Measurements from ENCODE around the gene SDF2. TPM values are rescaled to one million over a fixed set of nuclear protein-coding genes. Genes with fewer than 3 reads are reported as not detected.
"Not testable (repeated sequence)": the region's sequence is repeated elsewhere in the genome, so short reads cannot be mapped to it uniquely, and the experiment has no call there.

Gene SDF2
- total RNA-seq, 1 donor from 2014 or later = 24.3 TPM

GRCh38 chr17:28685366-28685765, 23.7 kb upstream of the SDF2 start:
- ATAC-seq (no peak), DNase-seq (ENCODE audit: low spot score) (no peak)

- DNase-seq (ENCODE audit: low spot score) (no peak), ATAC-seq (peak; percentile 81)
Observed at GRCh38 chr17:28684963-28685362, 23.3 kb upstream of the SDF2 start.

GRCh38 chr17:28682655-28683054, 20.9 kb upstream of the SDF2 start:
- ATAC-seq (no peak), DNase-seq (ENCODE audit: low spot score) (no peak)

DNA sequence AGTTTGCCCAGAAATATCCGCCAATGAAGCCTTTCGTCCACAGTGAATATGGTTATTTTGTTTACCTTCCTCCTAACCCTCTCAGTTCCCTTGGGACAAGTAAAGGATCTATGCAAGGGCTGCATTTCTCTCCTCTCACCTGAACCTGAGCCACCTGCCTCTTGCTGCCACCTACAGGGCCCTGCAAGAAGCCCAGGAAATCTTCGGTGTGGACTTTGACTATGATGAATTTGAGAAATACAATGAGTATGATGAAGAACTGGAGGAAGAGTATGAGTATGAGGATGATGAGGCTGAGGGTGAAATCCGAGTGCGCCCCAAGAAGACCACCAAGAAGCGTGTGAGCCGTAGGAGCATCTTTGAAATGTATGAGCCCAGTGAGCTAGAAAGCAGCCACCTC, 14.3 kb upstream of the SDF2 start:
- no peak for DNase-seq (ENCODE audit: low spot score)
- peak; percentile 82 for ATAC-seq

GRCh38 chr17:28675490-28675889, 13.8 kb upstream of the SDF2 start:
- ATAC-seq = no peak

DNA sequence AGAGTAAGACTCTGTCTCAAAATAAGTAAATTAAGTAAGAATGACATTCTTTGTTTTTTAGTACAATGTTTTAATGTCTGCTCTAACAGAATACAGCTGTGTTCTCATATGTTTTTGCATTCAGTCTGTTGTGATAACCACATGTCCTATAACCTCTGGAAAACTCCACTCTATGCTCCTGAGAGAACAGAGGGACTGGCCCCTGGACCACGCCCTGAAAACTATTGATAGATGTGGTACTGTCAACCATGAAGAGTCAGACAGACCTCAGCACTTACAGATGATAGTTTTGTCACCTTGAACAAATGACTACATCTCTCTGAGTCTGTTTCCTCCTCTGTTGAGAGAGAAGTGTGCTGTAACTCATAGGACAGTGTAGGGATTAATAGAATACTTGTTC, 8.2 kb upstream of the SDF2 start:
- ATAC-seq = no peak
- no peak for DNase-seq (ENCODE audit: low spot score)

More at GRCh38 chr17:28675490-28675889, 13.8 kb upstream of the SDF2 start:
- DNase-seq (ENCODE audit: low spot score) = no peak

GRCh38 chr17:28667870-28668269, 6.2 kb upstream of the SDF2 start:
- ATAC-seq (no peak), DNase-seq (ENCODE audit: low spot score) (no peak)

- ATAC-seq = no peak
Observed at GRCh38 chr17:28665994-28666393, 4.3 kb upstream of the SDF2 start.

GRCh38 chr17:28663723-28664122, 2.0 kb upstream of the SDF2 start:
- DNase-seq (ENCODE audit: low spot score) = no peak

More at GRCh38 chr17:28665994-28666393, 4.3 kb upstream of the SDF2 start:
- DNase-seq (ENCODE audit: low spot score) = no peak

DNA sequence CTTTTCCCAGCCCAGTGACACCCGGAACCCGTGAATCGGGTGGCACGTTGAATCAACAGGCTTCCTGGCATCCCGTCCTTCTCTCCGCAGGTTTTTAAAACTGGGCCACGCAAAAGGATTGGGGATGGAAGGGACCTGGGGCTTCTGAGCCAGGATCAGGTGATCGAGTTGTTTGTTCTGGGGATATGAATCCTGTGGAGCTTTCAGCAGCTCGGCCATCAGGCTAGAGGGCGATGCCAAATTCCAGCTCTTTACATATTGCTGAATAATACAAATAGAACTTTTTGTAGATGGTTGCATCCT, 772 bp upstream of the SDF2 start:
- ATAC-seq = no peak

More at GRCh38 chr17:28663723-28664122, 2.0 kb upstream of the SDF2 start:
- ATAC-seq = no peak

DNA sequence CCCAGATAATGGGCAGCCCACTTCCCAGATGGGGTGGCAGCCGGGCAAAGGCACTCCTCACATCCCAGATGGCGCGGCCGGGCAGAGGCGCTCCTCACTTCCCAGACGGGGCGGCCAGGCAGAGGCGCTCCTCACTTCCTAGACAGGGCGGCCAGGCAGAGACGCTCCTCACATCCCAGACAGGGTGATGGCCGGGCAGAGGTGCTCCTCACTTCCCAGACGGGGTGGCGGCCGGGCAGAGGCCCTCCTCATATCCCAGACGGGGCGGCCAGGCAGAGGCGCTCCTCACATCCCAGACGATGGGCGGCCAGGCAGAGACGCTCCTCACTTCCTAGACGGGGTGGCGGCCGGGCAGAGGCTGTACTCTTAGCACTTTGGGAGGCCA, 2.2 kb downstream of the SDF2 start:
- DNase-seq (ENCODE audit: low spot score); ATAC-seq: not testable (repeated sequence)

More for the DNA sequence above, 772 bp upstream of the SDF2 start:
- no peak for DNase-seq (ENCODE audit: low spot score)

- not testable (repeated sequence) for ATAC-seq; DNase-seq (ENCODE audit: low spot score)
Observed at GRCh38 chr17:28658766-28659496, 2.8 kb downstream of the SDF2 start.

- ATAC-seq; DNase-seq (ENCODE audit: low spot score): not testable (repeated sequence)
Observed at GRCh38 chr17:28658342-28658741, 3.4 kb downstream of the SDF2 start.

DNA sequence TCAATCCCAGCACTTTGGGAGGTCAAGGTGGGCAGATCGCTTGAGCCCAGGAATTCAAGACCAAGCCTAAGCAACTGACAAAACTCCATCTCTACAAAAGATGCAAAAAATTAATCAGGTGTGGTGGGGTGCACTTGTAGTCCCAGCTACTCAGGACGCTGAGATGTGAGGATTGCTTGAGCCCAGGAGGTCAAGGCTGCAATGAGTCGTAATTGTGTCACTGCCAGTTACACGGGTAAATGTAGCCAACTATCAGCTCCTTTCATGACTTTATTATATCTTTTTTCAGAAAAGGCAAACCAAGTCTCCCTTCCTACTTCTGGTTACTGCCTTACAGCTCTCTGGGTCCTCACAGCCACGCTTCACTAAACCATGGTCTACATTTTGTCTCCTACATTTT, 4.0 kb downstream of the SDF2 start:
- DNase-seq (ENCODE audit: low spot score) = no peak
- ATAC-seq = no peak

- no peak for DNase-seq (ENCODE audit: low spot score)
Observed at GRCh38 chr17:28655160-28655559, 6.5 kb downstream of the SDF2 start.

DNA sequence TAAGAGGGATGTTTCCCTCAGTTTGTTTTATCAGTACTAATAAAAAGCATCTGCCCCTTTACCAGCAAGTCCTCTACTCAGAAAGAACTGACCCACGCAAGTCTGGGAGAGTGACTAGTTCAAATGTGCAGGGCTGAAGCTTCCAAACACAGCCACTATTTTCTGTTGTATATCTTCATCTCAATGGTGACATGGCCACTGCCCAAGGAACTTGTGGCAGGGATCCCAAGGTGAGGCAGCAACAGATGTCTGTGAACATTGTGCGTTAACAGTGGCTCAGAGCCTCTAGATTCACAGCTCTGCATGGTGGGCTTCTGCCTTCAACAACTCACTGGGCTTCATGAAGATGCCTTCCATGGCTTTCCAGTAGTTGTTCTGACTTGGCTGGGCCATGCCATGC, 13.0 kb downstream of the SDF2 start:
- DNase-seq (ENCODE audit: low spot score) = no peak
- no peak for ATAC-seq

More at GRCh38 chr17:28655160-28655559, 6.5 kb downstream of the SDF2 start:
- ATAC-seq = no peak

DNA sequence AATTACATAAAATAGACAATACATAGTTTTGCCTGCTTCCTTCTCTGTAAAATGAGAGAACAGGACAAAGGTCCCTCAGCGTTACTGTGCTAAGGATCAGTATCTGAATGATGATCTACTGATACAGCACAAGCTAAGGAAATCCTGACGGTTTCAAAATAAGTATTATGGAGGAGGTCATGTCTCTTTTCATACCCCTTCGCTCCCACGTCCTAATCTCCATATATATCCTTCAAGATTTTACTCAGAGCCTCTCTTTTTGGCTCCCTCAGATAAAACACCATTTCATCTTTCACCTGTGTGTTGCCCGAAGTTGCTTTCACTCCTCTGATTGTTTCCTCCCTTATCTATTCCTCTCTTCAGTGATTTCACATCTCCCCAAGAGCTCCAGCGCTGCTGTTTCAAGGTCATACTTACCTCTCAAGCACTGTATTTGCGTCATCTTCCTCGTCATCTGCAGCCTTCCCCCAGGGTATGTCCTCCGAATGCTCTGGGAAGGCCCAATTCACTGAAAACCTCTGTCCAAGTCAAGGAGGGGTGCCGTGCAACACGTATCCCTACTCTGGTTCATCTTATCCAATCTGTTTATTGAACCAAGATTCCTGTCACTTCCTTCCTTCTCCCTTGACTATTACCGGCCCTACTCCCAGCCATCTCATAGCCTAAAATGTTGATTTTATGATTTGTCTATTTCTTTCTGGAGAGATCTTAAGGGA, 15.5 kb downstream of the SDF2 start:
- DNase-seq (ENCODE audit: low spot score) = no peak
- no peak for ATAC-seq

- DNase-seq (ENCODE audit: low spot score) = no peak
- no peak for ATAC-seq
Observed at GRCh38 chr17:28645576-28645939, 16.1 kb downstream of the SDF2 start.

DNA sequence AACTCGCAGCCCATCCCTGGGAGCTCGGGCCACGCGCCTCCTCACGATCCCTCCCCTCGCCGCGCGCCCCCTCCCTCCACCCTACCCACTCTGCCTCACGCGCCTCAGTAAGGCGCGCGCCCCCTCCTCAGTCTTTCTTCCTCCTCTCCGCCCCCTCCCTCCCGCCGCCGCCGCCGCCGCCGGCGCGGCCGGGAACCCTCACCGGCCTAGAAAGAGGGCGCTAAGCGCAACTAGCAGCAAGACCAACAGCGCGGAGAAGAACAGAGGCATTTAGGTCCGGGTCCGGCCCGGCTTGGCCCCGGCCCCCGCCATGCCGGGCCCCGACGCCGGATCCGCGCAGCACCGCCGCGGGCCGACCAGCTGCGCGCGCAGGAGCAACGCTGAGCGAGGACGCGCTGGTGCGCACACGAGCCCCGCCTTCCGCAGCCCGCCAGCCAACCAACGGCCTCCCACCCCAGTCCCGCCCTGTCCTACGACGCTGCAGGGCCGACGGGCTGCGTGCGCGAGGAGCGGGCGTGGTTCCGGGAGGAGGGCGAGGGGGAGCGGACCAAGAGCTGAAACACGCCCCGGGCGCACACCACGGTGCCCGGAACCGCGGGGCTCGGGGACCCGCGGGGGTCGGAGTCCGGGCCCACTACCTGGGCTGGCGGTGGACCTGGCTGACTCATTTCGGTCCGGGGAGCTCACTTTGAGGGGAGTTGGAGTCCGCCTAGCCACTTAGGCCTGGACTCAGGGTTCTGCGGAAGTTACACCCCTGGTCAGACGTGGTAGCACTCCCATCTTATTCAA, 16.7 kb downstream of the SDF2 start, which contains the start of gene BLTP2:
TSS of gene BLTP2 (minus strand) at position 372 of the 789 bp plus-strand sequence. CDS start at position 270, 102 bp downstream.
- DNase-seq (ENCODE audit: low spot score) (peak; percentile 96), ATAC-seq (peak; percentile 94)

DNA sequence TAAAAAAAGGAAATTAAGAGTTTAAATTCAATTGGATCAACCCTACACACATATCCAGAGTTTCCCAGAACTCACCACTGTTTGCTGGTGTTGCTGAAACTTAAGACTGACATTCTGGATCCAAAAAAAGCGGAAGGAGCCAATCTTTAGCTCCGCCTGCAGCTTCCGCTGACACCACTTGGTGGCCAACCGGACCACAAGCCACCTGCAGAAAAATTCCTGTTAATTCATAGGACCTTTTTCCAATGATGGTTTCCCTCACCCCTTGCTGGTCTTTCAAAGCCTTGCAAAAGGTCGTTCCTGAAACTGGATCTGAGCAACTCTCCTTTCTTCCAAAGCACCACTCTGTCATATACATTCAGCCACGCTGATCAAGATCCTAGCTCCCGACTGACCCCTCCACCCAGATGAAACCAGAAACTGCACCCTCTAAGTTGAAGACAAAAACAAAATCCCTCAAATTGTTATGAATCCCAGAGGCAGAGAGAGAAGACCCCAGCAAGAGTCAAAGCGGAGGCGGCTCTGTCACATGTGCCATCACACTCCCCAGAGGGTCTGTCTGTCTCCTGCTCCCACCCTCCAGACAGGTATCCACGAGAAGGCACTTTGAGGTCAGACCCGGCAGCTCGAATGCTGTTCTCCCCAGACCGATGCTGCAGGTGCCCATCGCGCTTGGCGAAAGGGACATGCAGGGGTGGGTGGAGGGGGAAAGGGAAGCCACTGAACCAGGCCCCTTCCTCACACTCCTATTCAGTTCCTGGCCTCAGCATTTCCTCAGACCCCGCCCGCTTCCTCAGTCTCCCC, 17.5 kb downstream of the SDF2 start:
- DNase-seq (ENCODE audit: low spot score) (peak; percentile 67), ATAC-seq (peak; percentile 43)

DNA sequence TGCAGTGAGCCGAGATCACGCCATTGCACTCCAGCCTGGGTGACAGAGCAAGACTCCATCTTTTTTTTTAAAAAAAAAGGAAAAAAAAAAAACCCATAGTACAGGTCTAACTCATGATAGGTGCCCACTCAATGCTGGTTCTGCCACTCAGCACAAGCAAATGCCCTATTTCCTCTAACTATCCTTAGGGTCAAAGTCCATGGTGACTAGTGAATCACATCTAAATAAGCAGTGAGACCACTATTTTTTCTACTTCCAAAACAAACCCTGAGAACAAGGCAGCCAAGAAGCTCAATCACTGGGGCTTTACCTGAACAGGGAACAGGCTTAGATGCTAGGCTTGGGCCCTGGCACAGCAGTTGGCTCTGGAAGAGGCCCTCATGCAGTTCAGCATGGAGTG, 20.1 kb downstream of the SDF2 start:
- no peak for DNase-seq (ENCODE audit: low spot score)
- no peak for ATAC-seq

Data from left lobe of liver (tissue), 2 donors.